ENCODE results near the gene CFAP52. TPM values are rescaled to one million over a fixed set of nuclear protein-coding genes. Genes with fewer than 3 reads are reported as not detected.

Gene CFAP52
- total and polyA plus RNA-seq, 4 donors, result 0.33 TPM; not detected in 3

GRCh38 chr17:9628509-9628908 lies 52.1 kb downstream of the CFAP52 start:
- Histone ChIP-seq H3K27me3 (ENCODE audit: control insufficient read depth in 4 of 4, insufficient read depth in 4 of 4, low read length in 3 of 4) (no peaks in the 10 kb centered on the region), H3K4me1 (ENCODE audit: control insufficient read depth in 4 of 4, insufficient read depth in 4 of 4, low read length in 3 of 4) (no peaks in the 10 kb centered on the region), H3K36me3 (ENCODE audit: control insufficient read depth in 4 of 4, insufficient read depth in 3 of 4, low read depth in 1 of 4, low read length in 3 of 4) (no peaks in the 10 kb centered on the region), H3K27ac (ENCODE audit: low read depth in 1 of 2, low read length in 2 of 2) (no peak overlapping the region), H3K9ac (ENCODE audit: low read depth in 1 of 2, low read length in 2 of 2) (no peak overlapping the region), H3K4me3 (ENCODE audit: low read depth in 1 of 3, low read length in 3 of 3) (no peak overlapping the region), H3K9me3 (ENCODE audit: control insufficient read depth in 4 of 4, low read length in 3 of 4) (peaks cover 0 to 6% (median 3%) of the 10 kb centered on the region in 4 donors)
- no peak for DNase-seq (ENCODE audit: low spot score)
- TF ChIP-seq HNF4A (conservative IDR thresholded peaks at IDR 0.05), result no peak
- no peak for TF ChIP-seq SP1 (IDR thresholded peaks at IDR 0.05)
- no peak for TF ChIP-seq FOXA2 (IDR thresholded peaks at IDR 0.05)
- TF ChIP-seq MAX (IDR thresholded peaks at IDR 0.05), result no peak
- no peak for TF ChIP-seq GABPA (IDR thresholded peaks at IDR 0.05 in 1 of 2, conservative IDR thresholded peaks at IDR 0.05 in 1 of 2)
- no peak for TF ChIP-seq ZBTB33 (IDR thresholded peaks at IDR 0.05)
- TF ChIP-seq RAD21 (IDR thresholded peaks at IDR 0.05), result peak; percentile 35 to 49
- no peak for TF ChIP-seq HNF4G (IDR thresholded peaks at IDR 0.05)
- TF ChIP-seq ATF3 (IDR thresholded peaks at IDR 0.05), result no peak
- TF ChIP-seq JUND (IDR thresholded peaks at IDR 0.05), result no peak
- peak; percentile 26 for TF ChIP-seq CTCF (IDR thresholded peaks at IDR 0.05; ENCODE audit: low read depth, low read length, missing input control)
- TF ChIP-seq NR2F2 (IDR thresholded peaks at IDR 0.05), result no peak
- no peak for TF ChIP-seq FOXA1 (IDR thresholded peaks at IDR 0.05)
- WGBS, result 71% methylated on average over 10 of the region's 10 CpGs

GRCh38 chr17:9632741-9633140 lies 56.3 kb downstream of the CFAP52 start:
- H3K4me1 ChIP-seq (ENCODE audit: control insufficient read depth in 4 of 4, insufficient read depth in 4 of 4, low read length in 3 of 4), result no peaks in the 10 kb centered on the region
- H3K4me3 ChIP-seq (ENCODE audit: low read depth in 1 of 3, low read length in 3 of 3), result no peak overlapping the region
- no peak for DNase-seq (ENCODE audit: low spot score)
- no peak overlapping the region for H3K27ac ChIP-seq (ENCODE audit: low read depth in 1 of 2, low read length in 2 of 2)
- H3K36me3 ChIP-seq (ENCODE audit: control insufficient read depth in 4 of 4, insufficient read depth in 3 of 4, low read depth in 1 of 4, low read length in 3 of 4), result no peaks in the 10 kb centered on the region
- 94% methylated on average over 11 of the region's 11 CpGs for WGBS
- TF ChIP-seq ZBTB33 (IDR thresholded peaks at IDR 0.05), result no peak
- TF ChIP-seq YY1 (IDR thresholded peaks at IDR 0.05), result no peak
- no peak for TF ChIP-seq FOXA2 (IDR thresholded peaks at IDR 0.05)
- no peak for TF ChIP-seq SP1 (IDR thresholded peaks at IDR 0.05)
- no peak for TF ChIP-seq ATF3 (IDR thresholded peaks at IDR 0.05)
- no peak for TF ChIP-seq HNF4G (IDR thresholded peaks at IDR 0.05)
- TF ChIP-seq RXRA (IDR thresholded peaks at IDR 0.05), result no peak
- no peak for TF ChIP-seq CTCF (IDR thresholded peaks at IDR 0.05; ENCODE audit: low read depth, low read length, missing input control)
- no peak for TF ChIP-seq MAX (IDR thresholded peaks at IDR 0.05)
- no peak for TF ChIP-seq EGR1 (IDR thresholded peaks at IDR 0.05; ENCODE audit: low read depth in 2 of 2)
- no peak for TF ChIP-seq REST (IDR thresholded peaks at IDR 0.05)
- TF ChIP-seq HNF4A (conservative IDR thresholded peaks at IDR 0.05), result no peak
- no peak overlapping the region for H3K9ac ChIP-seq (ENCODE audit: low read depth in 1 of 2, low read length in 2 of 2)
- no peaks in the 10 kb centered on the region for H3K9me3 ChIP-seq (ENCODE audit: control insufficient read depth in 4 of 4, low read length in 3 of 4)
- H3K27me3 ChIP-seq (ENCODE audit: control insufficient read depth in 4 of 4, insufficient read depth in 4 of 4, low read length in 3 of 4), result no peaks in the 10 kb centered on the region
